GM19023 (cell line): ENCODE results near the gene NXN.
"Not testable (repeated sequence)": the region's sequence is repeated elsewhere in the genome, so short reads cannot be mapped to it uniquely, and the experiment has no call there.

ENCODE experiments used
- ATAC-seq: cut with Tn5 transposase; IDR thresholded peaks from one replicate; pipeline ENCODE4 v1.9.1; 2021; ENCODE audit warnings: mild to moderate bottlenecking, moderate library complexity; ENCODE audit not compliant: unreplicated experiment

Gene NXN

DNA sequence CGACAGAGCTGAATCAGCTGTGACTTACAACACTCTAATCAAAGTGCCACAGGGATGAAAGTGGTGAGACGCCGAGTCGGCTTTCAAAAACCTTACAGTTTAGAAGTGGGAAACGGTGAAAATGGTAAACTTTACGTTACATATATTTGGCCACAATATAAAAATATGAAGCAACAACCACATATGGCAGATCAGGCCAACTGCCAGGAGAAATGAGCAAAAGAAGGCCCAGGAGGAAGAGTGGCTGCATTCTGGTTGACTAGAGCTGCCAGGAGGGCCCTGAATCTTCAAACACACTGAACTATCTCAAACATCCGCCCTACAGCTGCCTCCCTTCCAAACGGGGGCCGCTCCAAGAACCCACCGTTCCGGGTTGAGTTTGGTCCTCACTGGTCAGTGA lies 141.1 kb downstream of the NXN start:
- no peak for ATAC-seq

DNA sequence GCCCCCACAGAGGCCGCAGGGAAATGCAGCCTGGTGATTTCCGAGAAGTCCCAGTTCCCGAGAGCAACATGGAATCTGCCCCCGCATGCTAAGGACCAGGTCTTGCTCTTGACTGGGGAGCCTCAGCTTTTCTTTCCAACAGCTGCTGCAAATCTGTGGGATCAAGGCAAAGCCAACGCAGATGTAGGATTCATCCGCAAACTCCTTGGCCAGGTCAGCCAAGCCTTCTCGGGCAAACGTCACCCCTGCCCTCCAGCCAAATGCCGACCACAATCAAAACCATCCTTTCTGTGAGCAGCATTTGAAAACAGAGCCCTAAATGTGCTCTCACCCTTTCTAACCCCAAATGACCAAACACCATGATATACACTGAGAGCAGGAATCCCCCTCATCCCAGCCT lies 143.4 kb downstream of the NXN start:
- ATAC-seq, result no peak

DNA sequence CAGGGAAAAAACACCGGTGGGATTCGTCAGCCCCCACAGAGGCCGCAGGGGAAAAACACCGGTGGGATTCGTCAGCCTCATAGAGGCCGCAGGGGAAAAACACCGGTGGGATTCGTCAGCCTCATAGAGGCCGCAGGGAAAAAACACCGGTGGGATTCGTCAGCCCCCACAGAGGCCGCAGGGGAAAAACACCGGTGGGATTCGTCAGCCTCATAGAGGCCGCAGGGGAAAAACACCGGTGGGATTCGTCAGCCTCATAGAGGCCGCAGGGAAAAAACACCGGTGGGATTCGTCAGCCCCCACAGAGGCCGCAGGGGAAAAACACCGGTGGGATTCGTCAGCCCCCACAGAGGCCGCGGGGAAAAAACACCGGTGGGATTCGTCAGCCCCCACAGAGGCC lies 143.9 kb downstream of the NXN start:
- not testable (repeated sequence) for ATAC-seq

DNA sequence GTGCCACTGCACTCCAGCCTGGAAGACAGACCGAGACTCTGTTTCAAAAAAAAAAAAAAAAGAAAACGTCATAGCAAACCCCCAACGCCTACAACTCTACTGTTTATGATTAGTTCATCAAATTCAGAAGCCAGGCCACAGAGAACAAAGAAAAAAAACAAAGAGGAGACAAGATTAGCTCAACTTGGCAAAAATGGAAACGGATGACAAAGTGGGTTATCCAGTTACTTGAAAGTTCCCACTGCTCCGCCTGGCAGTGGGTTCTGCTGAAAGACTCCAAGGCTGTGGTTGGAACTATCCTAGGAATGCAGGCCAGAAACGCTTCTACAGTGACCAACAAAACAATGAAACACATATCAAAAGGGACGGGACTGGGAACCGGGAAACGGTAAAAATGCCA lies 144.3 kb downstream of the NXN start:
- ATAC-seq, result no peak

DNA sequence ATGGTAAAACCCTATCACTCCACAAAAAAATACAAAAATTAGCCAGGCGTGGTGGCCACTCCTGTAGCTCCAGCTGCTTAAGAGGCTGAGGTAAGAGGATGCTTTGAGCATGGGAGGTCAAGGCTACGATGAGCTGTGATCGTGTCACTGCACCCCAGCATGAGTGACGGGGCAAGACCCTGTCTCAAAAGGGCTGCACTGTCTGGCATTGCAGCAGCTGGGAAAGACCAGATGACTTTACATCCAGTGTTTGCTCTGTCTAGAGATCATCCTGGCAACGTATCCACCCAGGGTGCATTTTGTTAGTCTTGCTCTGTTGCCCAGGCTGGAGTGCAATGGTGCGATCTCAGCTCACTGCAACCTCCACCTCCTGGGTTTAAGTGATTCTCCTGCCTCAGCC lies 145.4 kb downstream of the NXN start:
- no peak for ATAC-seq

DNA sequence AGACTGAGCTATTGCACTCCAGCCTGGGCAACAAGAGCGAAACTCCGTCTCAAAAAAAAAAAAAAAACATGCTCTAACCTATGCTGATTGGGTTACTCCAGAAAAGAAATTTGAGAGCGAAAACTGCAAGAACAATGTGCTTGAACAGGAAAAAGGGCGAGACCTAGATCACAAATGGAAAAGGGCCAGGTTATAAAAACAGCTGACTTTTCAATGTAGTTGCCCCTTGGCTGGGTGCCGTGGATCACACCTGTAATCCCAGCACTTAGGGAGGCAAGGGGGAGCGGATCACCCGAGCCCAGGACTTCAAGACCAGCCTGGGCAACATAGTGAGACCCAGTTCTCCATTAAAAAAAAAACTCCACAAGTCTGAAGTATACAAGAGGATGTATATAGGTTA lies 148.6 kb downstream of the NXN start:
- ATAC-seq, result no peak

DNA sequence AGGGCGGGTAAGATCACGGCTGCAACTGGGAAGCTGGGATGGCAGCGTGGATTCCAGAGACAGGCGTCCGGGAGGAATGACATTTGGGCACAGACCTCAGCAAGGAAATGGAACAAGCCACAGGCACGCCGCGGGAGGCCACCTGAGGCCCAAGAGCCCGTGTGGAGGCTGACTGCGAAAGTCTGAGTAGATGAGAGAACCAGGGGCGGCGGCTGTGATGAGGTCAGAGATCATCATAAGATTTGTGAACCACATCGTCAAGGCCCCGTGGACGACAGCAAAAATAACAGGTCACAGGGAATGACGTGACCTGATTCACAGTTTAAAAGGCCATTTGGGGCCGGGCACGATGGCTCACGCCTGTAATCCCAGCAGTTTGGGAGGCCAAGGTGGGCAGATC lies 149.2 kb downstream of the NXN start:
- no peak for ATAC-seq

DNA sequence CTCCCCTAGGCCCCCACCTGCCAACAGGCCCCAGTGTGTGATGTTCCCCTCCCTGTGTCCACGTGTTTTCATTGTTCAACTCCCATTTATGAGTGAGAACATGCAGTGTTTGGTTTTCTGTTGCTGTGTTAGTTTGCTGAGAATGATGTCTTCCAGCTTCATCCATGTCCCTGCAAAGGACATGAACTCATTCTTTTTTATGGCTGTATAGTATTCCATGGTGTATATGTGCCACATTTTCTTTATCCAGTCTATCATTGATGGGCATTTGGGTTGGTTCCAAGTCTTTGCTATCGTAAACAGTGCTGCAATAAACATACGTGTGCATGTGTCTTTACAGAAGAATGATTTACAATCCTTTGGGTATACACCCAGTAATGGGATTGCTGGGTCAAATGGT lies 150.0 kb downstream of the NXN start:
- not testable (repeated sequence) for ATAC-seq

DNA sequence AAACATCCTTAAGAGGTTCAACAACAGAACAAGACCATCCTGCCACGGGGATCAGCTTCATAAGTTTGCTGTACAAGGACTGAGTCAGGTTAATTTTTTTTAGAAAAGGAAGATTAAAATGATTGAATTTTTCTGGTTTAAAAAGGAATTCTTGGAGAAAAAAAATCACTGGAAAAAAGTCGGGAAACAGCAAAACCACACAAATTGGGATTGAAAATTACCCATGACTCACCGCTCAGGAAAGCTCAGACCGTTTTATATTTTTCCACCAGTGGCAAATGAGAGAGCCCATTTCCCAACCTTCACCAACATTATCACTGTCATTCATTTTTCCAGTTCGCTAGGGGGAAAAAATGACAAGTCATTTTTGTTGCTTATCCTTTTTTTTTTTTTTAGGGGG lies 150.8 kb downstream of the NXN start:
- no peak for ATAC-seq

DNA sequence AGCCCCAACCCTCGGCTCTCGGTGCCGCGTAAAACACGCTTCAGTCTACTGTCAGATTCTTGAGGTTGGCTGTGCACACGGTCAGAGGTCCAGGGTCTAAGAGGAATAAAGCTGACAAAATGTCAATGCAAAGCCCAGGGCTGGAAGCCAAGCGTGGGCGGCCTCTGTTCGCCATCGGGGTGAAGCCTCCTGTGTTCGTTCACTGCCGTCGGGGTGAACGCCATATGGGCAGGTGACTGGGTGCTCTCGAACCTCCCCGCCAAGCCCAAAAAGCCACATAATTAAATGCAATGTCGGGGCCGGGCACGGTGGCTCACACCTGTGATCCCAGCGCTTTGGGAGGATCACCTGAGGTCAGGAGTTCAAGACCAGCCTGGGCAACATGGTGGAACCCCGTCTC lies 152.8 kb downstream of the NXN start:
- no peak for ATAC-seq

DNA sequence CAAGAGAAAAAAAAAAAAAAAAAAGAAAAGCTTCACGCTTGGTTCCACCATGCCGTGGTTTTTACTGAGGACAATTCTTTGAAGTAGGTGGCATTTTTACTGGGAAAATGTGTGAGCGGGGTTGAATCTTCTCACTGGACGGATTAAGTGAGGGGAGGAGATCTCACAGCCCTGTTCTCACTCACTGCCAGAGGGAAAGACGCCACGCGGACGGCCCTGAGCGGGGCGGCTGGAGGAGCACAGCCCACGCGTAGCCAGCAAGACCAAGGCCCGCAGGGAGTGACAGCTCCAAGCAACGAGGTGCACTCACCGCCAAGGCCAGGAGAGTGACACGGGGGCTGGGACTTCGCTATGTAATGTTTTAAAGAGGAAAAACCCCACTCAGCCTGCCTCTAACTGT lies 154.4 kb downstream of the NXN start:
- ATAC-seq, result no peak

DNA sequence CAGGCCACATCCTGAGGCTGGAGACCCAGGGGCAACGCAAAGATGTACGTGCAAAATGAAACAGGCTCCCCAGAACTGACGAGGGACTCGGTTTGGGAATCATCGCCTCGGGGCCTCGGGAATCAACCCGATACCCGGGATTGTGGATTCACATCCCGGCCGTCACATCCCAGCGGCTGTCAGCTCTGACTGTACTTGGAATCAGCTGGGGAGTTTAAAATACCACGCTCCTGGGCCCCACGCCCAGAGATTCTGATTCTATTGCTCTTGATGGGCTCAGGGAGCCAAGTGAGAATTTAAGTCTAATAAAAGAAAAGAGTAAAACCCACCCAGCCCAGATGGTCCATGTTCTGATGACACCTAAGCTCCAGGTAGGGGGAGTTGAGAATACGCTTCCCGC lies 155.2 kb downstream of the NXN start:
- no peak for ATAC-seq

DNA sequence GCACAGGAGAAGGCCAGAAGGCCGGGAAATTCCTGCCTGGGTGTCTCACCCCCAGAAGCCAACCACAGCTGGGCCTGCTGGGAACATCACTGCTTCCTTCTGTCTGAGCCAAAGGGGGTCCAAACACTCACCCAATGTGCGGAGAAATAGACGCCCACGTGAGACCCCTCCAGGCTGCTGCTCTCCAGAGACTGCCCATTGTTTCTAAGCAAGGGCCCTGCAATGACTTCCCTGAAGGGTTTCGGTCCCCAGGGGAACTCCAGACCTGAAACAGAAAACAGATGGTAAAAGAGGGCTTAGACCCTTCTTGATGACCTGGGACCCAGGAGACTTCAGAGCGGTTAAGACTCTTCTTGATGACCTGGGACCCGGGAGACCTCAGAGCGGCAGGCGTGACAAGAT lies 156.1 kb downstream of the NXN start:
- ATAC-seq, result no peak

DNA sequence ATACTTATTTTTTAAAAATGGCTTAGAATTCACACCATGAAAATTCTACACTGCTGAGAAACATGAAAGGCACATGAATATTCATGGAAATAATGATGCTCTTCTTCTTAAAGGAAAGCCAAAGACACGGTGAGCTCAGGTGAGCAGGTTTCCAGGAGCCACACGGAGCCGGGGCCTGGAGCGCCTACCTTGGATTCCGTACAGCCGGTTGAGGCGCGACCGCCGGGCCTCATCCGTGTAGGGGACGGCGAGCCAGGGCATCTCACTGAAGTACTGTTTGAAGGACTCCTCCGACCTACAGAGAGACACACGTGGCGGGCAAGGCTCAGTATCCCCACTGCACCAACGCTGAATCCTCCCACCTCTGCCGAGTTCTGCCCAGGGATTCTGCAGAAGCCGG lies 160.3 kb downstream of the NXN start:
- no peak for ATAC-seq

DNA sequence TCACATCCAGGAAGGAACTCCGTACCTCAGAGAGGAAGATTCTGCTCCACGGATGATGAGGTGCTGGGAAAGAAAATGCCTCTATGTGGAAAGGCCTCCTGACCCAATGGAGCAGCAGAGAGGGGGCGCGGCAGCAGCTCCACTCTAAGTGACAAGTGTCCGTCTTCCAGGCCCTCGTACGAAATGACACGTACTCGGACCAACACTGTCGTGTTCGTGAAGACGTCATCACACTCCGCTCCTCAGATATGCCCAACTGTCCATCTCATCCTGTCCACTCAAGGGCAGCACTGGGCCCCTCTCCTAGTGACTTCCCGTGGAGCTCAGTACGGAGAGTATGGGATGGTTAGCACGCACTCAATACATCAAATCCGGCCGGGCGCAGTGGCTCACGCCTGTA lies 165.2 kb downstream of the NXN start:
- no peak for ATAC-seq

DNA sequence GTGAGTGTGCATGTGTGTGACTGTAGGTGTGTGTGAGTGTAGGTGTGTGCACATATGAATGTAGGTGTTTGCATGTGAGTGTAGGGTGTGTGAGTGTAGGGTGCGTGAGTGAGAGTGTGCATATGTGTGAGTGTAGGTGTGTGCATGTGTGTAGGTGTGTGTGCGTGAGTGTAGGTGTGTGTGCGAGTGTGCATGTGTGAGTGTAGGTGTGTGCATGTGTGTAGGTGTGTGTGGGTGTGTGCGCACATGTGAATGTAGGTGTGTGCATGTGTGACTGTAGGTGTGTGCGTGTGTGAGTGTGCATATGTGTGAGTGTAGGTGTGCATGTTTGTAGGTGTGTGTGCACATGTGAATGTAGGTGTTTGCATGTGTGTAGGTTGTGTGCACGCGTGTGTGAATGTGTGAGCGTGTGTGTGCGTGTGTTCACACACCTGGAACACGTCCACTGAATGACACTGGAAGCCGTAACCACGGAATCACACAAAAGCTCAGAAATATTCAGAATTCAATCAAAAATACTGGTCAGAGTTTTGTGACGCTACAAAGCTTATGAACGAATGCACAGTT lies 166.9 kb downstream of the NXN start:
- no peak for ATAC-seq

DNA sequence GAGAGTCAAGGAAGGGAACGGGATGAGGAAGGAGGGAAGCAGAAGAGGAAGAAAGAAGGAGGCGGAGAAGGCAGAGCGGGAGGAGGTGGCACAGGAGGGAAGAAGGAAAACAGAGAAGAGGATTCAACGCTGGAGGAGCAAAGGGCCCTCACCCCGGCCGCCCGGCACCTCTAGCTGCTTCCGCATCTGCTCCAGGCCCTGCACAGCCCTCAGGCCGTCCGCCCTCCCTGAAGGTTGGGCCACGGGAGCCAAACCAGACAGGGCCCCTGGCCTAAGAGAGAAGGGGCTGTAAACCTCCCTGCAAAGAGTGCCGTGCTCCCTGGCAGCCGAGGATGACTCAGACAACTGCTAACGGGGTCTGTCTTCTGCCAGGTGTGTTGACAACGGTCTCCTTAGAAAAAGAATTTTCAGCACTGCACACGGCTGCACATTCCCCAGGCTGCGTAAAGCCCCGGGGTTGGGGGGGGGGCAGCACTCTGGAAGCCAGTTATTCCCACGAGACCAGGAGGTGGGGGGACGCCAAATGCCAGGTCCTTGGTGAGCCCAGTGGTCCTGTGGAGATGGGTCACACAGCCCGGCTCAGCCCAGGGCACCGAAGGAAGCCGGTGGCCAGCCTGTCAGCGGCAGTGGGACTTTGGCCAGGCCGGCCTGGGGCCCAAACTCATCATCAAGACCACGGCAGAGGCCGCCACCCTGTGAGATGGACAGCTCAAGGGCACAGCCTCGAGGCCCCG lies 168.4 kb downstream of the NXN start:
- no peak for ATAC-seq

DNA sequence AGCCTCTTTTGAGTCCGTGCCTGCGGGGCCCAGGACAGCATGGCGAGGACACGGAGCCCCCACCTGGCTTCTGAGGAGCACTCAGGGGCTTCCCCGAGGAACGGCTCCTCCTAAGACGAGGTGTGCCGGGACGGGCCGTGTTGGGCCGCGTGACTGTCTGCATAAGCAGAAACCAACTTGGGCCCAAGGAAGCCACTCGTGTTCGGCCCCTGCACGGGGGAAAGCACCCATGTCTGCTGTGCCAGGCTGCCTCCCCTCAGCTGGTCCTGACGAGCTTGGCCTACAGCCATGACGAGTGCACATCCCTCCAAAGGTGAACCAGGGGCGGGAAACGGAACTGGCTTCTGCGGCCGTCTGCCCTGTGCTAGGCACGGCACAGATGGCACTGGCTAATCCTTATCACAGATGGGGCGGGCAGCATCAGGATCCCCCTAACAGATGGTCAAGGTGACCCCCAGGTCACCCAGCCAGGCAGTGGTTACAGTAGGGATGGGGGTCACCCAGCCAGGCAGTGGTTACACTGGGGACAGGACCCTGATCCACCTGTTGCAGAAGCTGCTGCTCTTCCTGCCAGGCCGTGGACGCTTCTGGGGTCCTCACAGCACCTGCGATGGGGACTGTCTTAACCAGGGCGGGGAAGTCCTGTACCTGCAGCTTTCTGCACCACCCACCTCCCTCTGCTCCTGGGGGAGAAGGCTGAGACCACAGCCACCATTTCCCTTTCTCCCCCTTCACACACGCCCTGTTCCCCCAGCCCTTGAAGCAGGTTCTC lies 171.9 kb downstream of the NXN start:
- no peak for ATAC-seq

DNA sequence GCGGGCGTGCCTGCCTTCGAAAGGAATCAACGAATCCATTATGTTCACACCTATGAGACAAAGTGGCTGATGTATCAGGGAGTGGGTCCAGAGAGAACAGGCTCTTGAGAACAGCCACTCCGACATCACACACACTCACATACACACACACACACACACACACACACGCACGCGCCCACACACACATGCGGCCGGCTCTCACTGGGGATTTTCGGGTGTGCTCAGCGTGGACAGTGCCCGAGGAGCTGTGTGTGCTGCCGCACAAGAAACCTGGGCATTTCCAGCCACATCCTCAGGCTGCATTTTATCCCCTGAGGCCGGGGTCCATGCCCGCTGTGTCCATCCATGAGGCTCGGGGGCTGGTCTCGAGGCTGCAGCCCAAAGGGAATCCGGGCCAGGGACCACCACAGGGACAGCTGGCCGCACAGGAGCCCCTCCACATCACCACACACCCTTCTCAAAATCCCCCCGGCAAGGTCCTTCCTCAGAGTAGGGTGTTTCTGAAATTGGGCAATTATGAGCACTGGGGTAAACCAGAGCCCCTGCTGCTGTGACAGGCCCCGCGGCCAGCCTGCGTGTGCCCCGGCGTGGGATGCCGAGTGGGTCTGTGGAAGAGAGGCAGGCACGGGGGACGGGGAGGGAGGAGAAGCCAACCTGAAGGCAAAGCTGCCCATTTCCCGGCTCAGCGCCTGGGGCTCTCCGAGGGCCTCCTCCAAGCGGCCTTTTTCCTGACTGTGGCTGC lies 172.6 kb downstream of the NXN start:
- ATAC-seq, result no peak

DNA sequence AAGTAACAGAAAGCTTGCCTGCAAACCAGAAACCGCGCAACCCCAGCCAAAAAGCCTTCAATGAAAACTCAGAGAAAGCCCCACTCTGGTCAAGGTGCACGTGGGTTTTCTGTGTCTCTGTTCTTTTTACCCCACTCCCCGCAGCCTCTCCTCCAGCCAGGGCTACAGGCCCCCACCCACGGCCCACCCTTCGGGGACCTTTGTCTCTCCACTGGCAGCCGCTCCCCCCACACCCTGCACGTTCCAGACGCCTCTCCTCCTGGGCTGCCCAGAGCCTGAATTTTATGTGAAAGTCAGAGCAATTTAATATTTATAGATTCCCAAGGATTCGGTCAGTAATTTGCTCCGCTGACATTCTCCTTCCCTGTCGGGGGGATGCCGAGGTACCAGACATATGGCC lies 173.2 kb downstream of the NXN start:
- no peak for ATAC-seq

DNA sequence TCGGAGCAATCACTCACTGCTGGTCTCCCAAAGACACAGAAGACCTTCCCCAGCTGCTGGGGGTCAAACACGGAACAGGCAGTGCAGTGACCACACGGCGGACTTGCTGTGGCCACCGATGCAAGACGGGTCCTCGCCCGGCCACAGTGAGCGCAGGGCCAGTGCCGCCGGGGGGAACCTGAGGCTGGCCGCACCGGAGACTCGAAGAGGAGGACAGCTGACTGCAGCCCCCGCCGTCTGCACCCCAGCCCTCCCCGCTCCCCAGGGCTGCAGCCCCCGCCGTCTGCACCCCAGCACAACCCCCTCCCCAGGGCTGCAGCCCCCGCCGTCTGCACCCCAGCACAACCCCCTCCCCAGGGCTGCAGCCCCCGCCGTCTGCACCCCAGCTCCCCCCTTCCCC lies 173.7 kb downstream of the NXN start:
- ATAC-seq, result not testable (repeated sequence)
